IMR-90 (cell line): ENCODE data around the gene DCUN1D3. TPM values are rescaled to one million over a fixed set of nuclear protein-coding genes. Genes with fewer than 3 reads are reported as not detected.

Source experiments
- ATAC-seq: fragments of 200-7000 bp; cut with Tn5 transposase; 2 replicates; pipeline ENCODE4 v1.9.1; 2020; ENCODE audit warnings: low read depth, mild to moderate bottlenecking, moderate library complexity
- BruUV-seq: library from RNA; stranded (reverse); fragments of 400-500 nt; replicated peaks from 2 replicates; lab custom pipeline; 2021; lab: Mats Ljungman, UMichigan
- CTCF ChIA-PET: fragments of 300-600 bp; formaldehyde crosslinking; extraction: SDS; loops from one replicate; lab custom pipeline; 2021; ENCODE audit warnings: antibody characterized with exemption; lab: Yijun Ruan, JAX
- POLR2A ChIA-PET: fragments of 300-600 bp; sonication (Branson Sonifier 250); formaldehyde crosslinking; loops from one replicate; lab custom pipeline; 2022; ENCODE audit warnings: antibody characterized with exemption; ENCODE audit not compliant: unreplicated experiment; lab: Charles Lee
- DNase-seq: peaks from one replicate; pipeline ENCODE4 v3.0.0; 2013
- H2AFZ ChIP-seq: replicated peaks from 2 replicates; pipeline ENCODE3; 2013; ENCODE audit warnings: low read length, mild to moderate bottlenecking; ENCODE audit not compliant: poor library complexity
- H2AK5ac ChIP-seq: 2 replicates; pipeline ENCODE4 v1.6.1; 2013; ENCODE audit warnings: low read depth, low read length, inconsistent platforms
- H2AK9ac ChIP-seq: replicated peaks from 2 replicates; pipeline ENCODE3; 2013; ENCODE audit warnings: mild to moderate bottlenecking, low read depth, low read length, moderate library complexity; ENCODE audit not compliant: poor library complexity
- H2BK120ac ChIP-seq: 2 replicates; pipeline ENCODE4 v1.6.1; 2013; ENCODE audit warnings: low read depth, low read length, inconsistent platforms
- H2BK15ac ChIP-seq: 3 replicates; pipeline ENCODE4 v1.6.1; 2013; ENCODE audit warnings: low read depth, low read length, inconsistent platforms
- H2BK20ac ChIP-seq: 2 replicates; pipeline ENCODE4 v1.6.1; 2013; ENCODE audit warnings: low read depth, mild to moderate bottlenecking, inconsistent platforms, low read length, moderate library complexity
- H2BK5ac ChIP-seq: 2 replicates; pipeline ENCODE4 v1.6.1; 2013; ENCODE audit warnings: mild to moderate bottlenecking, low read depth, low read length, inconsistent platforms; ENCODE audit not compliant: poor library complexity, severe bottlenecking
- H3K14ac ChIP-seq: replicated peaks from 2 replicates; pipeline ENCODE4 v1.6.1; 2013; ENCODE audit warnings: low read depth, low read length, inconsistent platforms
- H3K18ac ChIP-seq: 2 replicates; pipeline ENCODE4 v1.6.1; 2013; ENCODE audit warnings: low read depth, low read length, control low read depth
- H3K23ac ChIP-seq: 2 replicates; pipeline ENCODE4 v1.6.1; 2013; ENCODE audit warnings: low read depth, low read length, inconsistent platforms
- H3K27ac ChIP-seq: 2 replicates; pipeline ENCODE4 v1.5.1; 2013; ENCODE audit warnings: mild to moderate bottlenecking, control low read depth, low read length; ENCODE audit not compliant: insufficient read depth
- H3K27me3 ChIP-seq: 2 replicates; pipeline ENCODE4 v1.6.1; 2013; ENCODE audit warnings: low read length; ENCODE audit not compliant: control insufficient read depth, insufficient read depth
- H3K36me3 ChIP-seq: 2 replicates; pipeline ENCODE4 v1.6.1; 2013; ENCODE audit warnings: low read length, mixed read lengths; ENCODE audit not compliant: control insufficient read depth, insufficient read depth
- H3K4ac ChIP-seq: 2 replicates; pipeline ENCODE4 v1.6.1; 2013; ENCODE audit warnings: low read depth, low read length, inconsistent platforms
- H3K4me1 ChIP-seq: 2 replicates; pipeline ENCODE4 v1.6.1; 2013; ENCODE audit warnings: low read length, mixed read lengths; ENCODE audit not compliant: control insufficient read depth, insufficient read depth
- H3K4me2 ChIP-seq: 2 replicates; pipeline ENCODE4 v1.6.1; 2013; ENCODE audit warnings: low read depth, mild to moderate bottlenecking, control low read depth, low read length, moderate library complexity
- H3K4me3 ChIP-seq: 2 replicates; pipeline ENCODE4 v1.5.1; 2013; ENCODE audit warnings: low read depth, mild to moderate bottlenecking, control low read depth, low read length, moderate library complexity; ENCODE audit not compliant: insufficient read depth
- H3K56ac ChIP-seq: 2 replicates; pipeline ENCODE4 v1.6.1; 2013; ENCODE audit warnings: low read length, inconsistent platforms; ENCODE audit not compliant: insufficient read depth; ENCODE audit errors: extremely low read depth
- H3K79me1 ChIP-seq, 2 experiments: 2 replicates each; pipeline ENCODE4 v1.6.1; 2013; ENCODE audit warnings: low read length in 2 of 2, inconsistent platforms in 1 of 2, low read depth in 1 of 2
- H3K9ac ChIP-seq: 2 replicates; pipeline ENCODE4 v1.6.1; 2013; ENCODE audit warnings: low read depth, low read length, control low read depth
- H3K9me1 ChIP-seq: 2 replicates; pipeline ENCODE4 v1.6.1; 2013; ENCODE audit warnings: low read length, inconsistent platforms; ENCODE audit not compliant: insufficient read depth
- H3K9me3 ChIP-seq: 2 replicates; pipeline ENCODE4 v1.6.1; 2013; ENCODE audit warnings: low read length; ENCODE audit not compliant: control insufficient read depth, insufficient read depth
- H4K20me1 ChIP-seq: 2 replicates; pipeline ENCODE4 v1.6.1; 2013; ENCODE audit warnings: low read length, inconsistent platforms; ENCODE audit not compliant: insufficient read depth
- H4K5ac ChIP-seq: 2 replicates; pipeline ENCODE4 v1.6.1; 2013; ENCODE audit warnings: mild to moderate bottlenecking, low read depth, low read length, control low read depth
- H4K8ac ChIP-seq, 2 experiments: 2 replicates each; pipeline ENCODE4 v1.6.1; 2013; ENCODE audit warnings: low read depth in 2 of 2, low read length in 2 of 2, control low read depth in 1 of 2, inconsistent platforms in 1 of 2
- H4K91ac ChIP-seq: 2 replicates; pipeline ENCODE4 v1.6.1; 2013; ENCODE audit warnings: low read depth, low read length, inconsistent platforms; ENCODE audit not compliant: insufficient read depth
- MAZ ChIP-seq: IDR thresholded peaks from 2 replicates; pipeline ENCODE4 v1.6.1; 2012; ENCODE audit warnings: low read depth, mild to moderate bottlenecking, low read length, improper control_type of control experiment, moderate library complexity, borderline replicate concordance
- RFX5 ChIP-seq: IDR thresholded peaks from 2 replicates; pipeline ENCODE4 v1.8.0; 2012; ENCODE audit warnings: low read depth, mild to moderate bottlenecking, low read length, moderate library complexity
- WGBS, 2 experiments: methylation state at CpG; one replicate each; pipeline versions ENCODE4 v1.1.5 to v1.1.7; 2013; ENCODE audit warnings: missing lambda C conversion rate in 2 of 2; ENCODE audit not compliant: insufficient read length in 1 of 2; ENCODE audit errors: extremely low coverage in 2 of 2; 5-methylcytosine and 5-hydroxymethylcytosine counted together
- dilution Hi-C: fragments of 300-500 bp; cut with HindIII; formaldehyde crosslinking; loops from one replicate; pipeline ENCODE4 v1.14.3; 2018; ENCODE audit warnings: low sequenced_read_pairs; ENCODE audit not compliant: unreplicated experiment
- in situ Hi-C: fragments of 300-500 bp; cut with MboI; formaldehyde crosslinking; loops from 3 replicates; pipeline ENCODE4 v1.14.3; 2019; ENCODE audit warnings: low sequenced_read_pairs, inconsistent platforms, mixed read lengths
- intact Hi-C: fragments of 100-400 bp; cut with micrococcal nuclease; formaldehyde crosslinking; loops from 2 replicates; pipeline ENCODE4 v1.10.0; 2022
- polyA plus RNA-seq, 3 experiments: library from polyadenylated mRNA; depleted of rRNA; stranded (reverse); fragments of >200 nt; gene quantifications; 2 replicates each; pipeline ENCODE4 v1.2.3, GENCODE V29; 2012; ENCODE audit warnings: low replicate concordance in 1 of 3
- total RNA-seq: library from RNA; depleted of rRNA; stranded (reverse); fragments of >200 nt; gene quantifications from 2 replicates; pipeline ENCODE4 v1.2.3, GENCODE V29; 2012

DCUN1D3 gene
- total and polyA plus RNA-seq, 2 of the 4 experiments (the other 2 are of a cell fraction), result 8.1 to 42.3 TPM

DNA sequence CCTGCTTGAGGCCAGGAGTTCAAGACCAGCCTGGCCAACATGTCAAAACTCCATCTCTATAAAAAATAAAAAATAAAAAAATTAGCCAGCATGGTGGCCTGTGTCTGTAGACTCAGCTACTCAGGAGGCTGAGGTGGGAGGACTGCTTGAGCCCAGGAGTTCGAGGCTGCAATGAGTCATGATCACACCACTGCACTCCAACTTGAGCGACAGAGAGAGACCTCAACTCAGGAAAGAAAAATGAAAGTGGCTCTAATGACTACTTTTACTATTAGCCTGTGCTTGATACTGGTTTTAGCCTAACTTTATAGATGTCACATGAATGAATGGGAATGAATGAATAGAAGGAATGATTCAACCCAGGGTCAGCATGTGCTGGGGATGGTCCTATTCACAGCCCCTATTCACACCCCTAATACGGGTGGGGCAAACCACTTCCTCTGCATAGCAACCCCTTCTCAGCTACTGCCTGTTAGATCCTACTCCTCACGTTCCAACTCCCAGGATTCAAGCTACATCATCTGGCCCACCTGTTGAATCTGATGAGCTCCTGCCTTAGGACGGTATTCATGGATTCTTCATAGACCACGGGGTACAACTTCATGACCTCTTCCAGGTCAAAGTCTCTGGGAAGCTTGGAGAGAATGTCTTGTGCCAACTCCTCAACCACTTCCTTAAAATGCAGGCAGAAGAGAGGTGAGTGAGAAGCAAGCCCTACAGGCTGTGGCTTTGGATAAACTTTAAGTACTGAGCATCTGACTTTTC, 40.9 kb upstream of the DCUN1D3 start:
- in situ Hi-C loops, result no loop called here
- no peak overlapping the region for H4K91ac ChIP-seq
- intact Hi-C loops, result no loop called here
- no CpG with 5 or more reads among the region's 6 CpGs for WGBS, 2 experiments
- CTCF ChIA-PET, result no interaction called here
- POLR2A ChIA-PET, result interaction anchor here (0.6 kb wide), 1 partner anchor 69 kb away, joined by 5 read pairs; no protein-coding TSS in a partner anchor
- H2BK5ac ChIP-seq, result no peak overlapping the region
- no peak overlapping the region for H4K5ac ChIP-seq
- TF ChIP-seq RFX5 (no peak), MAZ (no peak)
- H3K9me1 ChIP-seq, result no peaks in the 10 kb centered on the region
- no peak overlapping the region for H2BK120ac ChIP-seq
- H3K56ac ChIP-seq, result no peak overlapping the region
- no peak overlapping the region for H2BK20ac ChIP-seq
- DNase-seq (no peak), ATAC-seq (no peak)
- no peak overlapping the region for H3K18ac ChIP-seq
- no peaks in the 10 kb centered on the region for H3K9me3 ChIP-seq
- H3K4me3 ChIP-seq, result no peak overlapping the region
- H3K36me3 ChIP-seq, result no peaks in the 10 kb centered on the region
- H3K4ac ChIP-seq, result no peak overlapping the region
- H3K4me2 ChIP-seq, result no peak overlapping the region
- BruUV-seq, result no TSS peak
- no peaks in the 10 kb centered on the region for H3K79me1 ChIP-seq
- no peak overlapping the region for H4K8ac ChIP-seq
- H3K23ac ChIP-seq, result no peak overlapping the region
- no peaks in the 10 kb centered on the region for H3K4me1 ChIP-seq
- H3K27me3 ChIP-seq, result no peaks in the 10 kb centered on the region; the same call in 1 of the 2 replicates
- no peaks in the 10 kb centered on the region for H4K20me1 ChIP-seq
- H2AFZ ChIP-seq, result no peak overlapping the region
- H2BK15ac ChIP-seq, result no peak overlapping the region
- H3K27ac ChIP-seq, result no peak overlapping the region
- H3K14ac ChIP-seq, result no peak overlapping the region
- H3K9ac ChIP-seq, result no peak overlapping the region
- dilution Hi-C loops, result no loop called here
- no peak overlapping the region for H2AK9ac ChIP-seq
- no peak overlapping the region for H2AK5ac ChIP-seq
